RKO (cell line): ENCODE results near the gene TEX44.
"Not testable (repeated sequence)": the region's sequence is repeated elsewhere in the genome, so short reads cannot be mapped to it uniquely, and the experiment has no call there.

Experiments used
- DNase-seq: peaks from one replicate; pipeline ENCODE4 v3.0.0-alpha.2; 2016; ENCODE audit warnings: low spot score

TEX44 gene

GRCh38 chr2:231571661-231572191, 20.9 kb upstream of the TEX44 start:
- no peak for DNase-seq

- DNase-seq, result no peak
These were observed 19.6 kb upstream of the TEX44 start for GRCh38 chr2:231573096-231573495.

GRCh38 chr2:231573698-231574421, 18.8 kb upstream of the TEX44 start:
- no peak for DNase-seq

- DNase-seq, result no peak
These were observed 16.9 kb upstream of the TEX44 start for GRCh38 chr2:231575612-231576256.

GRCh38 chr2:231576465-231576864, 16.2 kb upstream of the TEX44 start:
- DNase-seq, result no peak

GRCh38 chr2:231578655-231579054, 14.0 kb upstream of the TEX44 start:
- not testable (repeated sequence) for DNase-seq

GRCh38 chr2:231579560-231579959, 13.1 kb upstream of the TEX44 start:
- no peak for DNase-seq

- DNase-seq, result no peak
These were observed 11.3 kb upstream of the TEX44 start for GRCh38 chr2:231581328-231581727.

- DNase-seq, result no peak
These were observed 8.7 kb upstream of the TEX44 start for GRCh38 chr2:231583982-231584381.

GRCh38 chr2:231587744-231588143, 4.9 kb upstream of the TEX44 start:
- not testable (repeated sequence) for DNase-seq

- DNase-seq, result no peak
These were observed 3.0 kb upstream of the TEX44 start for GRCh38 chr2:231589656-231590055.

GRCh38 chr2:231590614-231591013, 2.0 kb upstream of the TEX44 start:
- no peak for DNase-seq

GRCh38 chr2:231593666-231594065, 1.0 kb downstream of the TEX44 start:
- DNase-seq, result no peak

- DNase-seq, result no peak
These were observed 4.4 kb downstream of the TEX44 start for GRCh38 chr2:231597014-231597611.

GRCh38 chr2:231597627-231598026, 5.0 kb downstream of the TEX44 start:
- no peak for DNase-seq

GRCh38 chr2:231600619-231601355, 8.1 kb downstream of the TEX44 start:
- DNase-seq, result no peak

GRCh38 chr2:231601356-231602229, 8.9 kb downstream of the TEX44 start:
- peak; percentile 79 for DNase-seq

- DNase-seq, result no peak
These were observed 10.3 kb downstream of the TEX44 start for GRCh38 chr2:231602859-231603467.

GRCh38 chr2:231604101-231604684, 11.5 kb downstream of the TEX44 start:
- peak; percentile 41 for DNase-seq
